Muscle of back (tissue), 11 donors: Measurements from ENCODE around the gene C1orf210. TPM values are rescaled to one million over a fixed set of nuclear protein-coding genes. Genes with fewer than 3 reads are reported as not detected.

Experiments
- DNase-seq, 3 donors: peaks; one replicate each; pipeline versions ENCODE4 v3.0.0 to v3.0.0-alpha.2; 2013
- polyA plus RNA-seq, 10 donors: library from polyadenylated mRNA; unstranded; fragments of 120-200 nt; gene quantifications; one replicate each; pipeline ENCODE4 v1.2.1, GENCODE V29; 2013; ENCODE audit not compliant: insufficient read length in 10 of 10

C1orf210 gene
- polyA plus RNA-seq, 10 donors: 0.13 to 0.49 (median 0.37) TPM; not detected in 7

DNA sequence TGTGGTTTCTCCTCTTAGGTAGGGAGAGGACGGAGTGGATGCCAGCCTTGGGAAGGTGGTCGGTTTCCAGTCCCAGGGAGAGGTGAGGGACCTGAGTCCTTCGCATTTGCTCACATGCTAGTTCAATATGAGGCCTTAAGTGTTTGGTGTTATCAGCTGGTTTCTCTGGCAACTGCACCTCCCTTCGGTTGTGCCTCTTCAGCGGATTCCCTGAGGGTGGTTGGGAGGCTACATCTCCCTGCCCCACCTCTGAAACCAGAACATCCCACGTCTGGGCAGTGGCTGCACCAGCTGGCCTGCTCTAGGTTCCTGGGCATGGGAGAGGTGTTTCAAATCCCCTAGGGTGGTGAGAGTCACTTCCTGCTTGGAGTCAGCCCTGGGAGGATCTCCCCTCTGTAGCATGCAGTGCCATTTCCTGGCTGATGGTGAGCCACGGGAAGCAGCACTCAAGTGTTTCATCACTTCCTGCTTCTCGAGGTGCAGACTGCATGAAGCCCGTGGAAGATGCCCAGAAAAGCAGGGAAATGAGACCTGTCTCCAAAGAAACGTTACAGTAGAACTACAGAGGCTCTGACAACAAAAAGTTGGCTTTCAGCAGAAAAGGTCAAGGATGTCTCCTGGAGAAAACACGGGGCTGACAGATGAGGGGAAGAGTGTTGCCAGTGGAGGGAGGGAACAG, 11.1 kb downstream of the C1orf210 start:
- peak in 2 of 3 donors; percentile 13 to 28 for DNase-seq

DNA sequence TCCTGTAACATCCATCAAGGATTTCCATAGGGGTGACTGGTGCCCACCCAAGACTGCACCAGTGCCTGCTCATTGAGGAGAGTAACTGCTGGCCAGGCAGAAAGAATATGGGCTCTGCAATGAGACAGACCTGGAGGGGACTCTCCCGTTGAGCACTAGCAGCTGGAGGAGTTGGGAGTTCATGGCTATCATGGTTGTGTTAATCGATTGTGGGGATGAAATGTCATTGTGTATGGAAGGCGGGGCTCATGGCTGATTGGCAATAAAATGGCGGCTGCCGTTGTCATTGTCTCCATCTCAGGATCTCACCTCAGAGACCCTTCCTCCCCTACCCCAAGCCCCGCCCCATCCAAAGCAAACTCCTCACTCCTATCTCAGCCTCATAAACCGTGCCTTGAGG, 11.7 kb downstream of the C1orf210 start:
- no peak for DNase-seq

DNA sequence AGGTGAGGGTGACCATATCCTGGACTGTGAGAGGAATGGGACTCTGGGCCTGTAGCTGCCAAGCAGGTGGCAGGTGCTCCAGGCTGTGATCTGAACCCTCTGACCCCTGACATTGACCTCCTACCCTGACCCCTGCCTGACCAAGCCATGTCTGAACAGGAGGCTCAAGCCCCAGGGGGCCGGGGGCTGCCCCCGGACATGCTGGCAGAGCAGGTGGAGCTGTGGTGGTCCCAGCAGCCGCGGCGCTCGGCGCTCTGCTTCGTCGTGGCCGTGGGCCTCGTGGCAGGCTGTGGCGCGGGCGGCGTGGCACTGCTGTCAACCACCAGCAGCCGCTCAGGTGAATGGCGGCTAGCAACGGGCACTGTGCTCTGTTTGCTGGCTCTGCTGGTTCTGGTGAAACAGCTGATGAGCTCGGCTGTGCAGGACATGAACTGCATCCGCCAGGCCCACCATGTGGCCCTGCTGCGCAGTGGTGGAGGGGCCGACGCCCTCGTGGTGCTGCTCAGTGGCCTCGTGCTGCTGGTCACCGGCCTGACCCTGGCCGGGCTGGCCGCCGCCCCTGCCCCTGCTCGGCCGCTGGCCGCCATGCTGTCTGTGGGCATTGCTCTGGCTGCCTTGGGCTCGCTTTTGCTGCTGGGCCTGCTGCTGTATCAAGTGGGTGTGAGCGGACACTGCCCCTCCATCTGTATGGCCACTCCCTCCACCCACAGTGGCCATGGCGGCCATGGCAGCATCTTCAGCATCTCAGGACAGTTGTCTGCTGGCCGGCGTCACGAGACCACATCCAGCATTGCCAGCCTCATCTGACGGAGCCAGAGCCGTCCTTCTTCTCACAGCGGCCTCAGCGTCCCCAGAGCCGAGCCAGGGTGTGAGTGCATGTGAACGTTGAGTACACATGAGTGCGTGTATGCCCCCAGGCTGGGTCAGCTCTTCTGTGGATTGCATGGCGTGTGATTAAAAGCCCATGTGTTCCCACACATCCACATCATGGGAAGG, 12.5 kb downstream of the C1orf210 start:
- DNase-seq: no peak

DNA sequence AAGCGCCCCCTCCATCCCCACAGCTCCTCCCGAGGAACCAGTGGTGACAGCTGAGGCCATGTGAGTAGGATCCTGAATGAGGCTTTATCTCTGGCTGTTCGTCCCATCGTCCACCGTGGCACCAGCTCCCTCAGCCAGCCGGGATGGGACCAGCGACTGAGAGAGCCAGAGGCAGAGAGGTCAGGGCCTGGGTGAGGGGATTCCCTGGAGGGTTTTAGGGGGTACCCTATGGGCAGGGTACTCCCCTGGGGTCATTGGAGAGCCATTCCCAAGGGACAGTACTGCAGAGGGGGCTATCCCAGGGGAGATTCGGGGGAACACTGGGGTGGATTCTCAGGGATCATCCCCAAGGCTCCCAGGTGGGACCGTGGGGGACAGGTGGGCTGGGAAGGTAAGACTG, 13.2 kb downstream of the C1orf210 start:
- no peak for DNase-seq

DNA sequence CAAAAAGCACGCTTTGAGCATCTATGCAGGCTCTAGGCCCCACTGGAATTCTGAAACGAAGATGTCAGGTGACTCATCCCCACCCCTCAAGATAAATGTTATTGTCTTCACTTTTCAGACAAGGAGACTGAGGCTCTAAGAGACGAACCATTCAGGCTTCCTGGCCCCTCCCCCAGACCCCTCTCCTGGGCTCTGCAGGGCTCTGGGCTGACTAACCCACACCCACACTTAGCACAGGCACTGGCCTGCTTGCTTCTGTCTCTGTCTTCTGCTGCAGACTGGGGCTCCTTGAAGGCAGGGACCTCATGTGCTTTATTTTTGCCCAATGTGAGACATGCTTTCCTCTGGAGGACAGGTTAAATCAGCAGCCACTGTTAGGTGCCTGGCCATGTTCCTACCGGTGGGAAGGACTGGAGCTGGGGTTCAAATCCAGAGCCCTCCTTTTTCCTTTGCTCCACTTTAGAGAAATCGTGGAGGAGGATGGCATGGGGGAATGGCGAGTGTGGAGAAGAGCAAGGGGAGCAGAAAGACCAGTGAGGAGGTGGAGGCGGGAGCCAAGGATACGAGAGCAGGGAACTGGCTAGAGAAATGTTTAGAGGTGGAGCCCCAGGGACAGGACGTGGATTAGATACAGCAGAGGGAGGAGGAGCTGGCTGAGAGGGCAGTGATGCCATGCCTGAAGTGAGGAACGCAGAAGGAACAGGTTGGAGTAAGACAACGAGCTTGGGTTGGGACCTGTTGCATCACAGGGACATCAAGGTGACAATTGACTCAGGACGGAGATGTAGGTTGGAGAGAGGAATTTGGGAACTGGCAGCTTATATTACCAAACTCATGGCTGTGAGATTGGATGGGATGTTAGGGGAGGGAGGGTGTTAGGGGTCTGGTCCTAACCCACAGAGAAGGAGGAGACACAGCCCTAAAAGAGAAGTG, 13.9 kb downstream of the C1orf210 start:
- peak in 1 of 3 donors; percentile 7 for DNase-seq

DNA sequence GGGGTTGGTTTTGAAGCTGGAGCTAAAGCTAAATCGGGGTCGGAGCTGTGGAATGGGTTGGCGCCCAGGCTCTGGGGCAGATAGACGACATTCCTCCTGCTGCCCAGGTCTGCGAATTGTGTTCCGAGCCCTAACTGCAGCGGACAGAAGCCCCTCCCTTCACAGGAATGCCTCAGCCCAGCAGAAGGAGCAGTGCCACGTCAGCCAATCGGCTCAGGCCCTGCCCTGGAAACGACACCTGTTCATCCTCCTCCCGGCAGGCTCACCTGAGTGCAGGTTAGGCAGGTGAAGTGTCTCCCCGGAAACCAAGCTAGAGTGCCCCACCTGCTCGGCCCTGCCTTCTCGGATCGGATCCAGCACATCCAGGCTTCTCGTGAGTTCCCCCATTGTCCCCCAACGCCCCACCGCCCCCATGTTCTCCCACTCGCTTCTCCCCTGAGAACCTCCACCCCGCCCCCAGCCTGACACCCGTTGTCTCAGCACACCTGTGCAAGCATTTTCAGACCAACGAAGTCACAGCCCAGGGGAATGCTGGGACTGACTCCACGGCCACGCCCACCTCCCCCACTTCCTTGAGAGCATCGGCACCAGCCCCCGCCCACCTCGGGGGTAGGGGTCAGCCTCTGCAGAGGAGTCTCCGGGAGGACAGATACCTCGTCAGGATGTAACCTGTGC, 14.8 kb downstream of the C1orf210 start:
- no peak for DNase-seq

DNA sequence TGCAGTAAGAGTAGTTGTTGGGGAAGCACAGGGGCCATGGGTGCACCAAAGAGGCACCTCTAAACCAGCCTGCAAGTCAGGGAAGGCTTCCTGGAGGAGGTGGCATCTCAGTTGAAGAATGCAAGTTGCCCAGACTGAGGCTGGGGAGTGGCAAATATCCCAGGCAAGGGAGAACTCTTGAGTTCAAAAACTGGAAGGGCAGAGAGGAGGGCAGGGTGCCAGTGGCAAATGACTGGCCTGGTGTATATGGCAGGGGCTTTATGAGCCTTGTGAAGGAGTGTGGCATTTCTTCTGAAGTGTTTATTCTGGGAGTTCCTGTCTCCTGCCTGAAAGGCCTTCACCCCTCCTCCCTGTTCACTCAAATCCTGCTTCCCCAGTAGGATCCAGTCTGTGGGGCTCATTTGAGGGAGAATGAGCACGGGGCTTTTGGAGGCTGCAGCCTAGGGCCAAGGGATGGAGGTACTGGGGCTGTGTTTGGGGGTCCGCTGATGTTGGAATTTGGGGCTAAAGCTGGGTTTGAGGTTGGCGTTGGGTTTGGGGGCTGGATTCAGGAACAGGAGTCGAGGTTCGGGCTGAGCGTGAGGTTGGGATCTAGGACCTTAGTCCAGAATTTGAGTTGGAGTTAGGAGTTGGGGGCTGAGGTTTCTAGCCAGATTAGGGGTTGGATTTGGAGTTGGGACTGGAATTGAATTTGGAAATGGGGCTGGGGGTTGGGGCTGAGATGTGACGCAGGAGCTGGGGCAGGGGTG, 15.6 kb downstream of the C1orf210 start, which contains the start of gene TMEM125:
TMEM125 (plus strand) TSS at position 357 of the 749 bp plus-strand sequence. CDS start 2,740 bp downstream, outside the sequence.
- DNase-seq: no peak

DNA sequence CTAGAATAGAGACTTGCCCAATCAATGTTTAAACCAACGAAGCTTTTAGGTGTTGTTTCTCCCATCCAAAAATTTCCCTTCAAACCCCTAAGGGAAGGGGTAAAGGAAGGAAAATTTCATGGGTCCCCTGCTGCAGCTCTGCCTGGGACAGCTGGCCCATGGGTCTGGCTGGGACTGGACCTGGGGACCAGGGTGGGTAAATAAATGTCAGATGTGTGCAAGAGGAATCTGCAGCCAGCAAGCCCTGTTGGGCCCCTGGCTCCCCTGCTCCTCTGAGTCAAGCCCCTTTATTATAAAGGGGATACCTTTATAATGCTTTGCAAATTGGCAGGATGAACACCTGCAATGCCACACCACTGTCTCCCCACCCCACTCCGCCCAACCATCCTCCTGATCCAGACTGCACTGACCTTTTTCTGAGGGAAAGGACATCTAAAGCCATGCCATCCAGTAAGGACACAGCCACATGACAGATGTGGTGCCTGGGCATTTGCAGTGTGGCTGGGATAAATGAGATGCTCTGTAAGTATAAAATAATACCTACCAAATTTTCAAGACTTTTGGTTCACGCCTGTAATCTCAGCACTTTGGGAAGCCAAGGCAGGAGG, 17.5 kb downstream of the C1orf210 start:
- DNase-seq: no peak

DNA sequence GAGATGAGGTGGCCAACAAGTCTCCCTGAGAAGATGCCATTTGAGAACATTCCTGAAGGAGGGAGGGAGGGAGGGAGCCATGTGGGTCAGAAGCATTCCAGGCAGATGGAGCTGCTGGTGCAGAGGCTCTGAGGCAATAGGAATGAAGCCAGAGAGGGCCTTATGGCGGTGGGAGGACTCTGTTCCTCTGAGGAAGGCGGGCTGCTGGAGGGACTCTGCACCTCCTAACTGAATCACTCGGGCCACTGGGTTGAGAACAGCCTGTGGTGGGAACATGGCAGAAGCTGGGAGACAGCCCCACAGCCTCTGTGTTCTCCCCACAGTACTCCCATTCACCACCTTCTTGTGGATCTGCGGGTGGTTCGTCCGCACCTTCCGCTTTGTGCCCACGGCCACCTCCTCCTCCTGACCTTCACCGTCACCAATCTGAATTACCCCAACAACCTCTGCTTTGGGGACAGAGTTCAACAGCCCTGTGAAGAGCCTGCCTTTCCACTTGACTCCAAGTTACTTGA, 18.0 kb downstream of the C1orf210 start:
- DNase-seq: peak in 1 of 3 donors; percentile 10

DNA sequence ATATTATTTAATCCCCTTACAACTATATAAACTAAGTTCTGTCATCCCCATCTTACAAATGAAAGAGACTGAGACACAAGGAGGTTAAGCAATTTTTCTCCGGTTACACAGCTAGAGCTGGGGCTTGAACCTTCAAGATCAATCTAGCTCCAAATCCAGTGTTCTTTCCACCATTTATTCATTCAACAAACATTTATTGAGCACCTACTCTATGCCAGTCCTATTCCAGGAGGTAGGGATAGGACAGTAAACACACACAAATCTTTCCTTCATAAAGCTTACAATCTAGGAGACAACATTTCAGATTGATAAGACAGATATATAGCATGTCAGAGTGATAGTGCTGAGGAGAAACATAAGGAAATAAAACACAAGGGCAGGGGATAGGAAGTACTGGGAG, 18.5 kb downstream of the C1orf210 start:
- no peak for DNase-seq

DNA sequence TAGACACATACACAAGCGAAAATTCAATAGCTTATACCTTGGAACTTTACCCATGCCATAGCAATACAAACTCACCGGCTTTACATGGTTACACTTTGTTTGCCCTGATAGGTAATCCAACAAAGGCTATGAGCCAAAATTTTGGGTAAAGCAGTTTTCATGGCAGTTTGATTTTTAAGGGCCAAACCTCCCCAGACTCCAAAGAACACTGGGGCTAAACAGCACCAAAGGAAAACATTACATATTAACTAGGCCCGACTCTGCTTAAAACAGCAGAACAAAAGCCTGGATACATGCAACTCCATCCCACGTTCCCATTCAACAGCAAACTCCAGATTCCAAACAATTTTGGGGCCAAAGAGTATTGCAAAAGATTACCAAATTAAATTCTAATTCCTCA, 19.9 kb downstream of the C1orf210 start:
- no peak for DNase-seq

DNA sequence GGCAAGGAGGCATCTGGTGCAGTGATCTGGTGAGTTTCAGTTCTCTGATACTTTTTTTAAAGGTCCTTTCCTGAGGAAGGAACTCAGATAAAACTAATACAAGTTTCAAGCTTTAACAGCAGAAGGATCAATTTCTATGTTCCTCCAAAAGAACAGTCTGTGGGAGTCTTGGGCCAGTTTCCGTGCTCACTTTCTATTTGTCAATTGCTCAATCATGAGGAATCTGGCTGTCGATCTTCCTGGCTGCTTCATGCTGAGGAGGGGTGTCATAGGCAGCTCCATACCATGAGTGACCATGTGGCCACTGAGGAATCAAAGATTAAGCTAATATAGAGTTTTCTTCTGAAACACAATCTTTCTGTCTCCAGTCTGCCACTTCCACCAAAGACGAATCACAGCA, 27.0 kb downstream of the C1orf210 start:
- DNase-seq: no peak

DNA sequence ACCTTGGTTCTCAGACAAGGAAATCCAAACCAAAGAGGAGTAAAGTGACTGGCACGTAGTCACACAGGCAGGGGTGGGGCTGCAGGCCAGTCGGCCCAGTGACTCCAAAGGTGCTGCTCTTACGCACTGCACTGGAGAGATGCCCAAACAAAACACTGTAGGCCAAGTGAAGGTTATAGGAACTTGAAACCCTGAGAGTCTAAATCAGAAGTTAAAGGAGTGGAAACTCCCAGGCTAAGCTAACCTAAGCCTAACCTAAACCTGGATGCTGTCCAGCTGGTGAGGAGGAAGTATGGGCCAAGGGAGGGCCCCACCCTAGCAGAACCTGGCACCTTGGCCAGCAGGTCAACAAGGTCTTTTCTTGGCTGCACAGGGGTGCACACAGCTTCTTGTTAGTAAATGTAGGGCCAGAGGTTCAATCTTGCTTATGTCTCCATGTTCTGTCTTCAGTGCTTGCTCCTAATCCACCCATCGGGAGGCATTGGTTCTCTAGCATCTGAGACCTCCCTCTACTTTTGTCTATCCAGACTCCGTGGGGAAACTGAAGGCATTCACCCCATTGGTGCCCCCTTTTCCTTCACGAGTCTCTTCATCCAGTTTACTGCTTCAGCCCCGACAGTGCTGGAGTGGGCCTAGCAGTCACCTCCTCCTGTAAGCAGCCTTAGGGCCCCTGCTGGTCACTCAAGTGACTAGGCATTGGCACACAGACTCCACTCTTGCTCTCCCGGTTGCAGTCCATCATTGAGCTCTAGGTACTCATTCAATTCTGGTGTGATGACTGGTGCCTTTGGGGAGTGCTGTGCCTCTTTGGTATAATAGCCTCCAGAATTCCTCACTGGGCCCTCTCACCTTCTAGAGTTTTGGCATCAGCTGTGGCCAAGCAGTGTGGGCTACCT, 28.5 kb downstream of the C1orf210 start:
- DNase-seq: no peak

DNA sequence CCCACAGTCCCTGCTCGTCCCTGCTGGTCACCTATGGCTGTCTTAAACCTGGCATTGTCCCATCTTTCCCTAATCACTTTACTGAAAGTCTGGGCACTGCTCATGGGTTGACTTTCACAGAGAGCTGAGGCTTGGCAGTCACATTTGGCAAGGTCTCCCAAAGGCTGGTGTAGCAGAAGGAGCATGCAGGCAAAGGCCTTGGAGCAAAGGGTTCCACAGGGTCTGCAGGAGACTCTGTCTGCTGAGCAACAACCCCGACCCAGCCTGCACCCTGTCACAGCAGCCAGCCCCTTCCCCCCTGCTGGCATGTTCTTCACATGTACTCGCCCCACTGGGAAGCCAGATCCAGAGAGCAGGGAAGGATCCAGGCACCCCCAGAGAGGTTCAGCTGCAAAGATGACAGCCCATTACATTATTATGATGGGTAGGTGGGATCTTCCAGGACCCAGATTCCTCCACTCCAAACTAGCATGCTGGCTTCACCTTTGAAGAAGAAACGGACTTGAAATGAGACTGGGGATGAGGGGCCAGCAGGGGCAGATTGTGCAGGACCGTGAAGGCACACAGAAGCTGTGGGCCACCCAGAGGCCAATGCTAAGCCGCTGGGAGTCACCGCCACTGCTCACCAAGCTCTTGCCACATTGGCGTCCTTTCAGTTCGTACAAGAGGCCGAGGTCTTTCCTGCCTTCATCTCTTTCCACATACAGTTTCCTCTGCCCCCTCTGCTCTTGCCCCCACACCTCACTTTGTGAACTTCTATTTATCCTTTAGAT, 29.8 kb downstream of the C1orf210 start:
- DNase-seq: no peak

DNA sequence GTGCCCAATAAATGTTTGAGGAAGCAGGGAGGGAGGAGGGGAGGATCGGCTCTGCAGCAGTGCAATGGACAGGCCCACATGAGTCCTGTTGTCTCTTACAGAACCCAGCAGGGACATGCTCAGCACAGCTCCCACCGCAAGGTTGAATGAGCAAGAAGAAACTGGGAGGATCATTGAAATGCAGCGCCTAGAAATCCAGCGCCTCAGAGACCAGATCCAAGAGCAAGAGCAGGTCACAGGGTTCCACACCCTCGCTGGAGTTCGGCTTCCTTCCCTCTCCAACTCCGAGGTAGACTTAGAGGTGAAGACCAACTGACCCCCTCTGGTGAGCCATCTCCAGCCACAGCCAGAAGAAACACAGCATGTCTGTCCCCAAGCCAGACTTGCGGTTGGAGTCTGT, 31.5 kb downstream of the C1orf210 start:
- no peak for DNase-seq

DNA sequence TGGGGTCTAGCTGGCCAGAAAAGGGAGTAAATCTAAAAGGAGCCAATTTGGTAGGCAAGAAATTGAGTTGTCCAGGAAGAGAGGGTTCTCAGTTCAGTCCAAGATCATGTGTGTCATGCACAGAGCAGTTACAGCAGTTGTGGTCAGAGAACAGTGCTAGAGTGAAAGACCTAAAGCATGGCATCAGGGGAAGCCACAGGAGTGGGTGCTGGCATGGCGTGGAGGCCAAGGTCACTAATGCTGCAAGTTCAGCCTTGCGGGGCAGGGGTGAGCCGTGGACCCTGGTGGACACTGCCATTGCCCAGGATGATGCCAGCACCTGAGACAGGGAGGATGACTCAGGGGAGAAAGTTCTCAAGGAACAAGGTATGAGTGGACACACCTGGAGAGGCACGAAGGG, 32.2 kb downstream of the C1orf210 start:
- DNase-seq: no peak

DNA sequence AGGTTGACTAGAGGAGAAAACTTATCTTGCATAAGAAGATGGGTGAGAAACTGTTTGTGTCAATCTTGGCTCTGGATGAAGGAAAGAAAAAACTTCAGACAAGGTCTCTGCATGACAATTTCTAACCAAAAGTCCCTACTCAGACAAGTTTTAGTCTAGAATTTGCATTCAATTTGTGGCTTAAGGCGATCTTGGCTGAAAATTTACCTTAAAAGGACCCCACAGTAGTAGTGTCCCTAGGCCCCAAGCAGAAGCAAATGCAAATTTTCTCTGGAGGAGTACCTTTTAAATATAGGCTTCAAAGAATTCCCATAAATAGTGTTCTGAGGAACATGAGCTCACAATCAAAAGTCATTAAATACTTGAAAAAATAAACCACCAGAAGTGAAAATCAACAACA, 33.2 kb downstream of the C1orf210 start:
- no peak for DNase-seq

DNA sequence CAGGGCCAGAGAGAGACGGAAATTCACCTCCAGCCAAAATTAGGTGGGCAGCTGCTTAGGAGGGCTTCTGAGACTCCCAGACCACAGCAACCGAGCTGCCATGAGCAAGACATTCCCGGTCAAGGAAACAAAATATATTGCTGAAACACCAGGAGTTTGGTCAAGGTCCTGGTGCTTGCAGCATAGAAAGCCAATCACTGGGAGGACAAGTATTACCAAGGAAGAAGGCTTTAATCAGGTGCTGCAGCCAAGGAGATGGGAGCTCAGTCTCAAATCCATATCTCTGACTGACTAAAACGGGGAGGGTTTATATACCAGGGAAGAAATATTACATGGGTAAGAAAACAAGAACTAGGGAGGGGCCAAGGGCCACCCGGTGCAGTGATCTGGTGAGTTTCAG, 34.4 kb downstream of the C1orf210 start:
- DNase-seq: no peak
